Measurements from ENCODE around the gene RALY.

- TF ChIP-seq SUZ12 (IDR thresholded peaks at IDR 0.05) (no peak), CTBP1 (IDR thresholded peaks at IDR 0.05; ENCODE audit: borderline replicate concordance) (no peak), FOXA1 (IDR thresholded peaks at IDR 0.05) (no peak), ELF4 (IDR thresholded peaks at IDR 0.05) (no peak), SP1 (IDR thresholded peaks at IDR 0.05) (no peak), NFRKB (IDR thresholded peaks at IDR 0.05) (no peak), FOXK2 (IDR thresholded peaks at IDR 0.05) (no peak)
Measured at GRCh38 chr20:34066476-34067090, 72.9 kb downstream of the RALY start.
